ENCODE data around the gene ICAM2. TPM values are rescaled to one million over a fixed set of nuclear protein-coding genes. Genes with fewer than 3 reads are reported as not detected.
A peak's percentile ranks its signal among the peaks of the same experiment; 100 is the strongest.
"Not testable (repeated sequence)": the region's sequence is repeated elsewhere in the genome, so short reads cannot be mapped to it uniquely, and the experiment has no call there.

ICAM2 gene
- total RNA-seq, 1 donor from 2014 or later = 43.3 TPM

- Histone ChIP-seq H3K4me3 (ENCODE audit: low read length in 3 of 3) (peak overlapping the region in 1 of 3 donors; percentile 24), H3K36me3 (ENCODE audit: control insufficient read depth in 3 of 3, insufficient read depth in 3 of 3, low read length in 3 of 3) (no peaks in the 10 kb centered on the region), H3K9me3 (ENCODE audit: control insufficient read depth in 3 of 3, low read length in 3 of 3) (no peaks in the 10 kb centered on the region), H3K4me1 (ENCODE audit: control insufficient read depth in 3 of 3, insufficient read depth in 3 of 3, low read length in 3 of 3) (peaks cover 5 to 19% (median 9%) of the 10 kb centered on the region in 3 donors), H3K9ac (ENCODE audit: low read depth in 1 of 3, low read length in 3 of 3) (peak overlapping the region in 1 of 3 donors; percentile 36), H3K27ac (ENCODE audit: low read depth, low read length) (peak overlapping the region; percentile 54), H3K27me3 (ENCODE audit: control insufficient read depth in 3 of 3, insufficient read depth in 3 of 3, low read length in 3 of 3) (no peaks in the 10 kb centered on the region)
These were observed 4.1 kb downstream of the ICAM2 start for GRCh38 chr17:64016231-64016784.

GRCh38 chr17:64015447-64015846, 5.0 kb downstream of the ICAM2 start:
- Histone ChIP-seq H3K36me3 (ENCODE audit: control insufficient read depth in 3 of 3, insufficient read depth in 3 of 3, low read length in 3 of 3) (no peaks in the 10 kb centered on the region), H3K4me1 (ENCODE audit: control insufficient read depth in 3 of 3, insufficient read depth in 3 of 3, low read length in 3 of 3) (peaks cover 5 to 10% (median 5%) of the 10 kb centered on the region in 3 donors), H3K27ac (ENCODE audit: low read depth, low read length) (no peak overlapping the region), H3K9me3 (ENCODE audit: control insufficient read depth in 3 of 3, low read length in 3 of 3) (no peaks in the 10 kb centered on the region), H3K4me3 (ENCODE audit: low read length in 3 of 3) (no peak overlapping the region), H3K27me3 (ENCODE audit: control insufficient read depth in 3 of 3, insufficient read depth in 3 of 3, low read length in 3 of 3) (no peaks in the 10 kb centered on the region), H3K9ac (ENCODE audit: low read depth in 1 of 3, low read length in 3 of 3) (no peak overlapping the region)

- H3K4me1 ChIP-seq (ENCODE audit: control insufficient read depth in 3 of 3, insufficient read depth in 3 of 3, low read length in 3 of 3) = peaks cover 25 to 29% (median 28%) of the 10 kb centered on the region in 3 donors
- no peak overlapping the region for H3K9ac ChIP-seq (ENCODE audit: low read depth in 1 of 3, low read length in 3 of 3)
- no peaks in the 10 kb centered on the region for H3K27me3 ChIP-seq (ENCODE audit: control insufficient read depth in 3 of 3, insufficient read depth in 3 of 3, low read length in 3 of 3)
- H3K27ac ChIP-seq (ENCODE audit: low read depth, low read length) = no peak overlapping the region
- no peaks in the 10 kb centered on the region for H3K36me3 ChIP-seq (ENCODE audit: control insufficient read depth in 3 of 3, insufficient read depth in 3 of 3, low read length in 3 of 3)
- no peaks in the 10 kb centered on the region for H3K9me3 ChIP-seq (ENCODE audit: control insufficient read depth in 3 of 3, low read length in 3 of 3)
- no peak overlapping the region for H3K4me3 ChIP-seq (ENCODE audit: low read length in 3 of 3)
These were observed 10.6 kb downstream of the ICAM2 start for GRCh38 chr17:64009571-64010402.

- no peak overlapping the region for H3K27ac ChIP-seq (ENCODE audit: low read depth, low read length)
These were observed 11.6 kb downstream of the ICAM2 start for GRCh38 chr17:64008830-64009229.

GRCh38 chr17:64008346-64008745, 12.1 kb downstream of the ICAM2 start:
- Histone ChIP-seq H3K27ac (ENCODE audit: low read depth, low read length) (no peak overlapping the region), H3K9ac (ENCODE audit: low read depth in 1 of 3, low read length in 3 of 3) (no peak overlapping the region), H3K36me3 (ENCODE audit: control insufficient read depth in 3 of 3, insufficient read depth in 3 of 3, low read length in 3 of 3) (peaks cover 0 to 3% (median 0%) of the 10 kb centered on the region in 3 donors), H3K27me3 (ENCODE audit: control insufficient read depth in 3 of 3, insufficient read depth in 3 of 3, low read length in 3 of 3) (peaks cover 0 to 6% (median 3%) of the 10 kb centered on the region in 3 donors), H3K9me3 (ENCODE audit: control insufficient read depth in 3 of 3, low read length in 3 of 3) (no peaks in the 10 kb centered on the region), H3K4me3 (ENCODE audit: low read length in 3 of 3) (no peak overlapping the region), H3K4me1 (ENCODE audit: control insufficient read depth in 3 of 3, insufficient read depth in 3 of 3, low read length in 3 of 3) (peaks cover 26 to 29% (median 28%) of the 10 kb centered on the region in 3 donors)

More at GRCh38 chr17:64008830-64009229, 11.6 kb downstream of the ICAM2 start:
- peaks cover 26 to 29% (median 28%) of the 10 kb centered on the region in 3 donors for H3K4me1 ChIP-seq (ENCODE audit: control insufficient read depth in 3 of 3, insufficient read depth in 3 of 3, low read length in 3 of 3)
- H3K36me3 ChIP-seq (ENCODE audit: control insufficient read depth in 3 of 3, insufficient read depth in 3 of 3, low read length in 3 of 3) = peaks cover 0 to 3% (median 0%) of the 10 kb centered on the region in 3 donors
- no peak overlapping the region for H3K4me3 ChIP-seq (ENCODE audit: low read length in 3 of 3)
- H3K9me3 ChIP-seq (ENCODE audit: control insufficient read depth in 3 of 3, low read length in 3 of 3) = no peaks in the 10 kb centered on the region
- H3K27me3 ChIP-seq (ENCODE audit: control insufficient read depth in 3 of 3, insufficient read depth in 3 of 3, low read length in 3 of 3) = peaks cover 0 to 1% (median 0%) of the 10 kb centered on the region in 3 donors
- H3K9ac ChIP-seq (ENCODE audit: low read depth in 1 of 3, low read length in 3 of 3) = no peak overlapping the region

- H3K27ac ChIP-seq (ENCODE audit: low read depth, low read length) = peak overlapping the region; percentile 8
- H3K9me3 ChIP-seq (ENCODE audit: control insufficient read depth in 3 of 3, low read length in 3 of 3) = no peaks in the 10 kb centered on the region
- H3K4me3 ChIP-seq (ENCODE audit: low read length in 3 of 3) = no peak overlapping the region
- peaks cover 0 to 3% (median 0%) of the 10 kb centered on the region in 3 donors for H3K36me3 ChIP-seq (ENCODE audit: control insufficient read depth in 3 of 3, insufficient read depth in 3 of 3, low read length in 3 of 3)
- H3K4me1 ChIP-seq (ENCODE audit: control insufficient read depth in 3 of 3, insufficient read depth in 3 of 3, low read length in 3 of 3) = peaks cover 26 to 31% (median 28%) of the 10 kb centered on the region in 3 donors
- H3K9ac ChIP-seq (ENCODE audit: low read depth in 1 of 3, low read length in 3 of 3) = peak overlapping the region in 2 of 3 donors; percentile 8 to 30
- H3K27me3 ChIP-seq (ENCODE audit: control insufficient read depth in 3 of 3, insufficient read depth in 3 of 3, low read length in 3 of 3) = peaks cover 4 to 7% (median 4%) of the 10 kb centered on the region in 3 donors
These were observed 12.6 kb downstream of the ICAM2 start for GRCh38 chr17:64007838-64008282.

- not testable (repeated sequence) for H3K36me3 ChIP-seq (ENCODE audit: control insufficient read depth in 3 of 3, insufficient read depth in 3 of 3, low read length in 3 of 3); H3K4me3 ChIP-seq (ENCODE audit: low read length in 3 of 3); H3K27me3 ChIP-seq (ENCODE audit: control insufficient read depth in 3 of 3, insufficient read depth in 3 of 3, low read length in 3 of 3); H3K9me3 ChIP-seq (ENCODE audit: control insufficient read depth in 3 of 3, low read length in 3 of 3)
- H3K27ac ChIP-seq (ENCODE audit: low read depth, low read length) = peak overlapping the region; percentile 8
- H3K9ac ChIP-seq (ENCODE audit: low read depth in 1 of 3, low read length in 3 of 3) = peak overlapping the region in 2 of 3 donors; percentile 25 to 30
- peaks cover 26 to 35% (median 28%) of the 10 kb centered on the region in 3 donors for H3K4me1 ChIP-seq (ENCODE audit: control insufficient read depth in 3 of 3, insufficient read depth in 3 of 3, low read length in 3 of 3)
These were observed 13.2 kb downstream of the ICAM2 start for GRCh38 chr17:64007089-64007837.

GRCh38 chr17:64006361-64007088, 13.9 kb downstream of the ICAM2 start:
- peak overlapping the region; percentile 20 to 50 (median 23) for H3K9ac ChIP-seq (ENCODE audit: low read depth in 1 of 3, low read length in 3 of 3)
- peak overlapping the region in 2 of 3 donors; percentile 2 to 14 for H3K4me3 ChIP-seq (ENCODE audit: low read length in 3 of 3)
- no peaks in the 10 kb centered on the region for H3K9me3 ChIP-seq (ENCODE audit: control insufficient read depth in 3 of 3, low read length in 3 of 3)
- H3K4me1 ChIP-seq (ENCODE audit: control insufficient read depth in 3 of 3, insufficient read depth in 3 of 3, low read length in 3 of 3) = peaks cover 26 to 35% (median 28%) of the 10 kb centered on the region in 3 donors
- peaks cover 7 to 11% (median 10%) of the 10 kb centered on the region in 3 donors for H3K27me3 ChIP-seq (ENCODE audit: control insufficient read depth in 3 of 3, insufficient read depth in 3 of 3, low read length in 3 of 3)
- peaks cover 0 to 6% (median 0%) of the 10 kb centered on the region in 3 donors for H3K36me3 ChIP-seq (ENCODE audit: control insufficient read depth in 3 of 3, insufficient read depth in 3 of 3, low read length in 3 of 3)
- peak overlapping the region; percentile 72 for H3K27ac ChIP-seq (ENCODE audit: low read depth, low read length)

- Histone ChIP-seq H3K4me3 (ENCODE audit: low read length in 3 of 3) (peak overlapping the region; percentile 18 to 27 (median 24)), H3K27me3 (ENCODE audit: control insufficient read depth in 3 of 3, insufficient read depth in 3 of 3, low read length in 3 of 3) (peaks cover 7 to 17% (median 10%) of the 10 kb centered on the region in 3 donors), H3K4me1 (ENCODE audit: control insufficient read depth in 3 of 3, insufficient read depth in 3 of 3, low read length in 3 of 3) (peaks cover 26 to 35% (median 28%) of the 10 kb centered on the region in 3 donors)
These were observed 14.7 kb downstream of the ICAM2 start for GRCh38 chr17:64005734-64006167.

More at GRCh38 chr17:64005734-64006167, 14.7 kb downstream of the ICAM2 start:
- peak overlapping the region; percentile 72 for H3K27ac ChIP-seq (ENCODE audit: low read depth, low read length)
- H3K9ac ChIP-seq (ENCODE audit: low read depth in 1 of 3, low read length in 3 of 3) = peak overlapping the region in 1 of 3 donors; percentile 50
- H3K9me3 ChIP-seq (ENCODE audit: control insufficient read depth in 3 of 3, low read length in 3 of 3) = no peaks in the 10 kb centered on the region
- H3K36me3 ChIP-seq (ENCODE audit: control insufficient read depth in 3 of 3, insufficient read depth in 3 of 3, low read length in 3 of 3) = peaks cover 0 to 6% (median 0%) of the 10 kb centered on the region in 3 donors

Data from skeletal muscle tissue (tissue), 4 donors.